DOHH2 (cell line): ENCODE results near the gene SUFU.

Source experiments
- H3F3A ChIP-seq: fragments of 200-600 bp; sonication (generic), shearing (Covaris generic); 2 replicates; pipeline ENCODE4 v1.6.0; 2016; ENCODE audit warnings: antibody characterized with exemption, mild to moderate bottlenecking; ENCODE audit not compliant: control insufficient read depth, insufficient read depth
- H3K27ac ChIP-seq: fragments of 200-600 bp; sonication (generic); 2 replicates; pipeline ENCODE4 v1.5.1; 2014; ENCODE audit warnings: low read depth, mild to moderate bottlenecking, low read length, moderate library complexity
- H3K27me3 ChIP-seq: fragments of 200-600 bp; sonication (generic); 2 replicates; pipeline ENCODE4 v1.6.1; 2014; ENCODE audit warnings: mild to moderate bottlenecking, low read length, mixed read lengths; ENCODE audit not compliant: control insufficient read depth
- H3K36me3 ChIP-seq: fragments of 200-600 bp; sonication (generic); 2 replicates; pipeline ENCODE4 v1.6.1; 2014; ENCODE audit warnings: mild to moderate bottlenecking, low read length, moderate library complexity, mixed read lengths; ENCODE audit not compliant: control insufficient read depth
- H3K4me1 ChIP-seq: fragments of 200-600 bp; sonication (generic); 2 replicates; pipeline ENCODE4 v1.6.1; 2014; ENCODE audit warnings: mild to moderate bottlenecking, low read length, mixed read lengths; ENCODE audit not compliant: control insufficient read depth
- H3K4me2 ChIP-seq: fragments of 200-600 bp; sonication (generic); 2 replicates; pipeline ENCODE4 v1.6.0; 2014; ENCODE audit warnings: mild to moderate bottlenecking, low read length, moderate library complexity
- H3K4me3 ChIP-seq: fragments of 200-600 bp; sonication (generic); 2 replicates; pipeline ENCODE4 v1.5.1; 2014; ENCODE audit warnings: mild to moderate bottlenecking, low read length, mixed read lengths
- H3K79me2 ChIP-seq: fragments of 200-600 bp; sonication (generic); 2 replicates; pipeline ENCODE4 v1.6.1; 2014; ENCODE audit warnings: mild to moderate bottlenecking, low read length, mixed read lengths; ENCODE audit not compliant: control insufficient read depth
- H3K9me2 ChIP-seq: fragments of 200-600 bp; sonication (generic); replicated peaks from 2 replicates; pipeline ENCODE4 v1.6.1; 2014; ENCODE audit warnings: mild to moderate bottlenecking, low read length, mixed read lengths; ENCODE audit not compliant: control insufficient read depth
- H3K9me3 ChIP-seq: fragments of 200-600 bp; sonication (generic); 2 replicates; pipeline ENCODE4 v1.6.1; 2014; ENCODE audit warnings: antibody characterized with exemption, low read length, mixed read lengths; ENCODE audit not compliant: control insufficient read depth, insufficient read depth
- H4K20me1 ChIP-seq: fragments of 200-600 bp; sonication (generic); 2 replicates; pipeline ENCODE4 v1.6.0; 2014; ENCODE audit warnings: low read depth, mild to moderate bottlenecking, antibody characterized with exemption, low read length, moderate library complexity; ENCODE audit not compliant: control insufficient read depth, insufficient read depth
- EZH2phosphoT487 ChIP-seq: fragments of 200-600 bp; sonication (generic); IDR thresholded peaks from 2 replicates; pipeline ENCODE4 v1.6.1; 2017; ENCODE audit warnings: borderline replicate concordance, mild to moderate bottlenecking, antibody characterized with exemption, low read length, moderate library complexity, mixed read lengths
- TF ChIP-seq, protein P1 (sequence below): fragments of 200-600 bp; sonication (generic); IDR thresholded peaks from one replicate; pipeline ENCODE4 v1.5.1; 2014; ENCODE audit warnings: antibody characterized with exemption, mild to moderate bottlenecking, low read depth, low read length; ENCODE audit not compliant: poor library complexity, severe bottlenecking

SUFU gene

GRCh38 chr10:102557569-102557968 lies 53.8 kb downstream of the SUFU start:
- Histone ChIP-seq H3K4me3 (no peak overlapping the region), H3K9me2 (no peaks in the 10 kb centered on the region), H3K9me3 (no peaks in the 10 kb centered on the region), H3K36me3 (no peaks in the 10 kb centered on the region), H3K27me3 (no peaks in the 10 kb centered on the region), H3K4me1 (no peaks in the 10 kb centered on the region), H4K20me1 (no peaks in the 10 kb centered on the region), H3K27ac (no peak overlapping the region), H3K79me2 (no peaks in the 10 kb centered on the region), H3K4me2 (no peak overlapping the region), H3F3A (no peaks in the 10 kb centered on the region)
- no peak for TF ChIP-seq EZH2phosphoT487
- TF ChIP-seq, protein P1, sequence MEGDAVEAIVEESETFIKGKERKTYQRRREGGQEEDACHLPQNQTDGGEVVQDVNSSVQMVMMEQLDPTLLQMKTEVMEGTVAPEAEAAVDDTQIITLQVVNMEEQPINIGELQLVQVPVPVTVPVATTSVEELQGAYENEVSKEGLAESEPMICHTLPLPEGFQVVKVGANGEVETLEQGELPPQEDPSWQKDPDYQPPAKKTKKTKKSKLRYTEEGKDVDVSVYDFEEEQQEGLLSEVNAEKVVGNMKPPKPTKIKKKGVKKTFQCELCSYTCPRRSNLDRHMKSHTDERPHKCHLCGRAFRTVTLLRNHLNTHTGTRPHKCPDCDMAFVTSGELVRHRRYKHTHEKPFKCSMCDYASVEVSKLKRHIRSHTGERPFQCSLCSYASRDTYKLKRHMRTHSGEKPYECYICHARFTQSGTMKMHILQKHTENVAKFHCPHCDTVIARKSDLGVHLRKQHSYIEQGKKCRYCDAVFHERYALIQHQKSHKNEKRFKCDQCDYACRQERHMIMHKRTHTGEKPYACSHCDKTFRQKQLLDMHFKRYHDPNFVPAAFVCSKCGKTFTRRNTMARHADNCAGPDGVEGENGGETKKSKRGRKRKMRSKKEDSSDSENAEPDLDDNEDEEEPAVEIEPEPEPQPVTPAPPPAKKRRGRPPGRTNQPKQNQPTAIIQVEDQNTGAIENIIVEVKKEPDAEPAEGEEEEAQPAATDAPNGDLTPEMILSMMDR = no peak

DNA sequence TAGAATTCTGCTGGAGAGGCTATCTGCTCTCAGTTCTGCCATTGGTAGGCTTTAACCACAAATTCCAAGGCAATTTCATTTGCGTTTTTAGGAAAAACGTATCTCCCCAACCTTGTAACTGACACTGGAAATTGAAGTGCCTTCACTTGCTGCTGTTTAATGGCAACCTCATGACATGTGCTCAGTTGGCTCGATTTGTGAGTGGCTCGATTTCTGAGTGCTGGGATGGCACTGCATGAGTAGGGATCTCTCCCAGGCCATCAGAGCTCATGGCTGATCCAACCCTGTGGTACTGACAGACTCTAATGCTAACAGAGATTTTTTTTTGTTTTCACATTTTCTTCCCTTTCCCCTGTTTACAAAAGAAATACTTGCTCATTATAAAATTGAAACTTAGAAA lies 56.0 kb downstream of the SUFU start:
- Histone ChIP-seq H3F3A (no peaks in the 10 kb centered on the region), H3K4me2 (no peak overlapping the region), H3K27me3 (no peaks in the 10 kb centered on the region), H3K9me3 (no peaks in the 10 kb centered on the region), H3K4me3 (no peak overlapping the region), H4K20me1 (no peaks in the 10 kb centered on the region), H3K4me1 (no peaks in the 10 kb centered on the region), H3K27ac (no peak overlapping the region), H3K9me2 (no peaks in the 10 kb centered on the region), H3K36me3 (no peaks in the 10 kb centered on the region), H3K79me2 (no peaks in the 10 kb centered on the region)
- TF ChIP-seq, protein P1 = no peak
- no peak for TF ChIP-seq EZH2phosphoT487

DNA sequence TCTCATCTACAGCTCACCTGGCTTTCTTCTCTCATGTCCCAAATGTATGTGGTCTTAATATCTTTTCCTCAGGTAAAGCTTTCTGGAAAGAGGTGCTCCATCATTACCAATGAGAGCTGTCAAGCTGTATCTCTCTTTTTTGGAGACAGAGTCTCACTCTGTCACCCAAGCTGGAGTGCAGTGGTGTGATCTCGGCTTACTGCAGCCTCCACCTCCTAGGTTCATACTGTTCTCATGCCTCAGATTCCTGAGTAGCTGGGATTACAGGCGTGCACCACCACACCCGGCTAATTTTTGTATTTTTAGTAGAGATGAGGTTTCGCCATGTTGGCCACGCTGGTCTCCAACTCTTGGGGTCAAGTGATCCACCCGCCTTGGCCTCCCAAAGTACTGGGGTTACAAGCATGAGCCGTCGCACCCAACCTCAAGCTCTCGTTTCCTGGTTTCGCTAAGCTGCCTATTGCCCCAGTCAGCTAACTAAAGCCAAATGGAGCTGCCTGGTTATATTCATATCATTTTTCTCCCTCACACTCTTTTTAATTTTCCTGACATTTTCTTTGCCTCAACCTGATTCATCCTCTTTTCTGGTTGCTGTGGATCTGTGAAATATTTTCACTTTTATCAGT lies 60.5 kb downstream of the SUFU start:
- H3F3A ChIP-seq = no peaks in the 10 kb centered on the region
- no peaks in the 10 kb centered on the region for H3K4me1 ChIP-seq
- TF ChIP-seq, protein P1 = no peak
- TF ChIP-seq EZH2phosphoT487 = no peak
- H3K27me3 ChIP-seq = no peaks in the 10 kb centered on the region
- no peaks in the 10 kb centered on the region for H3K9me3 ChIP-seq
- H3K4me2 ChIP-seq = no peak overlapping the region
- H4K20me1 ChIP-seq = no peaks in the 10 kb centered on the region
- H3K4me3 ChIP-seq = no peak overlapping the region
- no peaks in the 10 kb centered on the region for H3K79me2 ChIP-seq
- H3K9me2 ChIP-seq = no peaks in the 10 kb centered on the region
- no peaks in the 10 kb centered on the region for H3K36me3 ChIP-seq
- H3K27ac ChIP-seq = no peak overlapping the region
